Astrocyte (in vitro differentiated cells and primary cell): ENCODE measurements around the gene GMDS. TPM values are rescaled to one million over a fixed set of nuclear protein-coding genes. Genes with fewer than 3 reads are reported as not detected.
A peak's percentile ranks its signal among the peaks of the same experiment; 100 is the strongest.

Source experiments
- DNase-seq: peaks from one replicate; pipeline ENCODE4 v3.0.0-alpha.2; 2010; ENCODE audit warnings: low read depth
- FAIRE-seq: peaks from 2 replicates; lab custom pipeline; 2011; peaks lifted over from hg19 to GRCh38; lab: Jason Lieb, UNC
- H2AFZ ChIP-seq: 2 replicates; pipeline ENCODE4 v1.6.0; 2012; ENCODE audit warnings: low read depth, low read length, inconsistent platforms
- H3K27ac ChIP-seq: 2 replicates; pipeline ENCODE4 v1.5.1; 2011; ENCODE audit warnings: low read depth, low read length, inconsistent platforms
- H3K27me3 ChIP-seq: 2 replicates; pipeline ENCODE4 v1.6.0; 2011; ENCODE audit warnings: low read length, inconsistent platforms; ENCODE audit not compliant: insufficient read depth
- H3K36me3 ChIP-seq: 2 replicates; pipeline ENCODE4 v1.5.1; 2011; ENCODE audit warnings: low read length, inconsistent platforms; ENCODE audit not compliant: insufficient read depth
- H3K4me1 ChIP-seq: 2 replicates; pipeline ENCODE4 v1.5.1; 2011; ENCODE audit warnings: low read length, inconsistent platforms; ENCODE audit not compliant: insufficient read depth
- H3K4me2 ChIP-seq: 2 replicates; pipeline ENCODE4 v1.6.0; 2012; ENCODE audit warnings: low read length, inconsistent platforms
- H3K4me3 ChIP-seq: 2 replicates; pipeline ENCODE4 v1.5.1; 2011; ENCODE audit warnings: low read depth, mild to moderate bottlenecking, low read length, inconsistent platforms; ENCODE audit not compliant: insufficient read depth
- H3K79me2 ChIP-seq: 2 replicates; pipeline ENCODE4 v1.6.0; 2012; ENCODE audit warnings: mild to moderate bottlenecking, low read length, inconsistent platforms; ENCODE audit not compliant: insufficient read depth
- H3K9ac ChIP-seq: 2 replicates; pipeline ENCODE4 v1.6.0; 2012; ENCODE audit warnings: mild to moderate bottlenecking, low read length, inconsistent platforms
- H3K9me3 ChIP-seq: 2 replicates; pipeline ENCODE4 v1.5.1; 2012; ENCODE audit warnings: low read depth, mild to moderate bottlenecking, low read length, inconsistent platforms; ENCODE audit not compliant: insufficient read depth
- H4K20me1 ChIP-seq: 2 replicates; pipeline ENCODE4 v1.6.0; 2012; ENCODE audit warnings: low read length, inconsistent platforms; ENCODE audit not compliant: insufficient read depth
- H3K27ac Mint-ChIP-seq: one replicate; pipeline ENCODE4 v1.8.0; 2021; ENCODE audit warnings: mild to moderate bottlenecking, mixed read lengths; ENCODE audit not compliant: unreplicated experiment
- H3K27me3 Mint-ChIP-seq: one replicate; pipeline ENCODE4 v1.8.0; 2021; ENCODE audit warnings: low read depth, mixed read lengths; ENCODE audit not compliant: unreplicated experiment
- H3K36me3 Mint-ChIP-seq: one replicate; pipeline ENCODE4 v1.8.0; 2021; ENCODE audit warnings: low read depth, mixed read lengths; ENCODE audit not compliant: unreplicated experiment
- H3K4me1 Mint-ChIP-seq: one replicate; pipeline ENCODE4 v1.8.0; 2021; ENCODE audit warnings: low read depth, mixed read lengths; ENCODE audit not compliant: unreplicated experiment
- H3K4me3 Mint-ChIP-seq: one replicate; pipeline ENCODE4 v1.8.0; 2021; ENCODE audit warnings: mild to moderate bottlenecking, moderate library complexity, mixed read lengths; ENCODE audit not compliant: unreplicated experiment
- H3K9me3 Mint-ChIP-seq: one replicate; pipeline ENCODE4 v1.8.0; 2021; ENCODE audit warnings: mild to moderate bottlenecking, mixed read lengths; ENCODE audit not compliant: unreplicated experiment
- CTCF ChIP-seq: IDR thresholded peaks from 2 replicates; pipeline ENCODE4 v1.5.1; 2011; ENCODE audit warnings: low read depth, mild to moderate bottlenecking, inconsistent platforms, low read length, moderate library complexity; ENCODE audit not compliant: insufficient read depth
- EZH2 ChIP-seq: IDR thresholded peaks from 2 replicates; pipeline ENCODE4 v1.6.1; 2012; ENCODE audit warnings: mild to moderate bottlenecking, low read length, inconsistent platforms; ENCODE audit not compliant: insufficient read depth
- total RNA-seq: library from RNA; stranded (reverse); gene quantifications from 2 replicates; pipeline ENCODE4 v1.2.1, GENCODE V29; 2021

Gene GMDS
- total RNA-seq, 1 donor from 2014 or later = 9.4 TPM

GRCh38 chr6:1623769-1624057 is 621.7 kb downstream of the GMDS start:
- H3K27ac Mint-ChIP-seq = no peak overlapping the region
- Histone ChIP-seq H3K4me2 (peak overlapping the region; percentile 96), H3K9me3 (no peaks in the 10 kb centered on the region), H3K79me2 (no peaks in the 10 kb centered on the region), H3K9ac (no peak overlapping the region), H3K4me1 (peaks cover 8% of the 10 kb centered on the region), H3K4me3 (peak overlapping the region; percentile 69), H3K27me3 (peaks cover 86% of the 10 kb centered on the region), H2AFZ (no peak overlapping the region), H3K27ac (no peak overlapping the region), H3K36me3 (no peaks in the 10 kb centered on the region), H4K20me1 (peaks cover 24% of the 10 kb centered on the region)
- peak overlapping the region; percentile 78 for H3K4me3 Mint-ChIP-seq
- H3K27me3 Mint-ChIP-seq = peaks cover 69% of the 10 kb centered on the region
- H3K4me1 Mint-ChIP-seq = no peaks in the 10 kb centered on the region
- H3K9me3 Mint-ChIP-seq = peaks cover 11% of the 10 kb centered on the region
- peaks cover 2% of the 10 kb centered on the region for H3K36me3 Mint-ChIP-seq
- DNase-seq (no peak), FAIRE-seq (no peak)
- TF ChIP-seq CTCF = no peak
- peak; percentile 51 for TF ChIP-seq EZH2

- no peak for FAIRE-seq
- Mint-ChIP-seq H3K4me1 (no peaks in the 10 kb centered on the region), H3K27me3 (peaks cover 69% of the 10 kb centered on the region)
Measured at GRCh38 chr6:1622851-1623768, 622.3 kb downstream of the GMDS start.

More at GRCh38 chr6:1622851-1623768, 622.3 kb downstream of the GMDS start:
- H3K4me3 Mint-ChIP-seq = peak overlapping the region; percentile 78
- no peak for DNase-seq
- no peak overlapping the region for H3K27ac Mint-ChIP-seq
- H3K4me1 ChIP-seq = peaks cover 8% of the 10 kb centered on the region
- peak overlapping the region; percentile 96 for H3K4me2 ChIP-seq
- no peak for TF ChIP-seq EZH2
- TF ChIP-seq CTCF = no peak
- peaks cover 15% of the 10 kb centered on the region for H3K9me3 Mint-ChIP-seq
- H3K79me2 ChIP-seq = peaks cover 2% of the 10 kb centered on the region
- peaks cover 2% of the 10 kb centered on the region for H3K36me3 Mint-ChIP-seq
- no peaks in the 10 kb centered on the region for H3K9me3 ChIP-seq
- H3K4me3 ChIP-seq = no peak overlapping the region
- H3K9ac ChIP-seq = no peak overlapping the region
- H4K20me1 ChIP-seq = peaks cover 24% of the 10 kb centered on the region
- no peaks in the 10 kb centered on the region for H3K36me3 ChIP-seq
- H3K27ac ChIP-seq = no peak overlapping the region
- H3K27me3 ChIP-seq = peaks cover 84% of the 10 kb centered on the region
- H2AFZ ChIP-seq = no peak overlapping the region
